Right lobe of liver (tissue), 4 donors: ENCODE data around the gene MPLKIP.

Source experiments
- POLR2A ChIP-seq: fragments of 450-650 bp; IDR thresholded peaks from one replicate; pipeline ENCODE4 v1.6.1; 2017; ENCODE audit warnings: antibody characterized with exemption, mild to moderate bottlenecking
- TF ChIP-seq, protein P1 (sequence below), 4 donors: fragments of 200-600 bp in 3 of 4; fragments of 450-650 bp in 1 of 4; IDR thresholded peaks; one replicate each; pipeline versions ENCODE4 v1.5.1 to v1.8.0; 2016 to 2022; ENCODE audit warnings: antibody characterized with exemption in 4 of 4, mild to moderate bottlenecking in 2 of 4
- donor health status: DM: no; HTN: no; CAD: no.
- donor health status: DM: no; HTN: no; CAD: no.
- donor health status: DM: no; HTN: yes; CAD: no.

DNA sequence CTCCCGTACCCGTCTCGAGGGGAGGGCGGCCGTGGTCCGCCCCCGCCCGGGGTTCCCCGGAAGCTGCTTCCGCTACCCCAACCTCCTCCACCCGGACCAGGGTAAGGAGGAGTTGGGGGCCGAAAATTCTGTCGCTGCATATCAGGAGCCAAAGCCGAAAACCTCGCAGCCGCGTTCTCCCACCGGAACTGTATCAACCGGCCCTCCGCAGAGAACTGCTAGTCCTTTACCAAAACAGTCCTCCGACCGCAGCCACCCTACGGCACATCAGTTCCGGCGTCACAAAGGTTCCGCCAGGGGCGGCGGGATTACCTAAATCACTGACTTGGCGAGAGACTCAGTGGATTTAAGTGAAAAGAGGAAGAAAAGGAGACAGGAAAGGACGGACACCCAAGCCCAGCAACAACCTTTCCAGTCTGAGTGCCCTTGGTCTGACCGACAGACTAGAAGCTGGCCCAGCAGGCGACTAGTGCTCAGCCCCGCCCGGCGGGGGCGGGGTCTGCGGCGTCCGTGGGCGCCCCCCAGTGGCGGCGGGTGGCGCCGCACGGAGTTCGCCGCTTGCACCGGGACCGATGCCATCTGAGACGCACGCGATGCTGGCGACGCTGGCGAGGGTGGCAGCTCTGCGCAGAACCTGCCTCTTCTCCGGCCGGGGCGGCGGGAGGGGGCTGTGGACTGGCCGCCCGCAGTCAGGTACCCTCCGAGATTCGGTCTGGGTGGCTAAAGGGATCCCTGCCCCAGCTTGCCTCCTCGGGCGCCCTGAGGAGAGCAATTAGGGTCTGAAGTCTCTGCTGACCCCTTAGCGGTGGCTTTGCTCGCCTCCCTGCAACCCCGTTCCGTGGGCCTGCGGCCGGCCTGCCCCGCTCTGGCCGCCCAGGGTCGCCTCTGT, at the start of gene MPLKIP, which contains the start of gene SUGCT:
- TF ChIP-seq, protein P1, sequence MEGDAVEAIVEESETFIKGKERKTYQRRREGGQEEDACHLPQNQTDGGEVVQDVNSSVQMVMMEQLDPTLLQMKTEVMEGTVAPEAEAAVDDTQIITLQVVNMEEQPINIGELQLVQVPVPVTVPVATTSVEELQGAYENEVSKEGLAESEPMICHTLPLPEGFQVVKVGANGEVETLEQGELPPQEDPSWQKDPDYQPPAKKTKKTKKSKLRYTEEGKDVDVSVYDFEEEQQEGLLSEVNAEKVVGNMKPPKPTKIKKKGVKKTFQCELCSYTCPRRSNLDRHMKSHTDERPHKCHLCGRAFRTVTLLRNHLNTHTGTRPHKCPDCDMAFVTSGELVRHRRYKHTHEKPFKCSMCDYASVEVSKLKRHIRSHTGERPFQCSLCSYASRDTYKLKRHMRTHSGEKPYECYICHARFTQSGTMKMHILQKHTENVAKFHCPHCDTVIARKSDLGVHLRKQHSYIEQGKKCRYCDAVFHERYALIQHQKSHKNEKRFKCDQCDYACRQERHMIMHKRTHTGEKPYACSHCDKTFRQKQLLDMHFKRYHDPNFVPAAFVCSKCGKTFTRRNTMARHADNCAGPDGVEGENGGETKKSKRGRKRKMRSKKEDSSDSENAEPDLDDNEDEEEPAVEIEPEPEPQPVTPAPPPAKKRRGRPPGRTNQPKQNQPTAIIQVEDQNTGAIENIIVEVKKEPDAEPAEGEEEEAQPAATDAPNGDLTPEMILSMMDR (IDR thresholded peaks at IDR 0.05): peak; percentile 96 to 99 (median 98)
- TF ChIP-seq POLR2A: peak; percentile 73
